Endothelial cell of umbilical vein (primary cell): ENCODE data around the gene FBXW9. TPM values are rescaled to one million over a fixed set of nuclear protein-coding genes. Genes with fewer than 3 reads are reported as not detected.
A peak's percentile ranks its signal among the peaks of the same experiment; 100 is the strongest.

Source experiments
- BruUV-seq: library from RNA; stranded (reverse); fragments of 400-500 nt; replicated peaks from 2 replicates; lab custom pipeline; 2021; lab: Mats Ljungman, UMichigan
- CTCF ChIA-PET: fragments of 300-600, 350-600 bp; sonication (Branson Sonifier 250); formaldehyde crosslinking; loops from one replicate; lab custom pipeline; 2021; ENCODE audit warnings: antibody characterized with exemption, inconsistent platforms; lab: Charles Lee
- POLR2A ChIA-PET: fragments of 300-600, 350-600 bp; sonication (Branson Sonifier 250); formaldehyde crosslinking; loops from one replicate; lab custom pipeline; 2021; ENCODE audit warnings: antibody characterized with exemption, inconsistent platforms; lab: Charles Lee
- DNase-seq: peaks from one replicate; pipeline ENCODE4 v3.0.0-alpha.2; 2011; ENCODE audit warnings: low read depth, low spot score
- FAIRE-seq: peaks from 2 replicates; lab custom pipeline; 2011; peaks lifted over from hg19 to GRCh38; lab: Jason Lieb, UNC
- H2AFZ ChIP-seq: 2 replicates; pipeline ENCODE4 v1.6.0; 2012; ENCODE audit warnings: low read depth, low read length, control low read depth, inconsistent platforms
- H3K27ac ChIP-seq: 2 replicates; pipeline ENCODE4 v1.5.1; 2011; ENCODE audit warnings: low read depth, mild to moderate bottlenecking, control low read depth, low read length, moderate library complexity; ENCODE audit not compliant: insufficient read depth
- H3K27me3 ChIP-seq, 2 experiments: 2 replicates each; pipeline versions ENCODE4 v1.6.0 to v1.6.1; 2011; ENCODE audit warnings: low read length in 2 of 2, mixed read lengths in 1 of 2; ENCODE audit not compliant: control insufficient read depth in 2 of 2, insufficient read depth in 2 of 2
- H3K36me3 ChIP-seq, 2 experiments: 2 replicates in 1 of 2; 3 replicates in 1 of 2; pipeline ENCODE4 v1.5.1; 2011; ENCODE audit warnings: low read length in 2 of 2, mild to moderate bottlenecking in 1 of 2, moderate library complexity in 1 of 2; ENCODE audit not compliant: control insufficient read depth in 2 of 2, insufficient read depth in 2 of 2; ENCODE audit errors: extremely low read depth in 1 of 2
- H3K4me1 ChIP-seq: 3 replicates; pipeline ENCODE4 v1.5.1; 2011; ENCODE audit warnings: mild to moderate bottlenecking, low read length; ENCODE audit not compliant: control insufficient read depth, insufficient read depth; ENCODE audit errors: extremely low read depth
- H3K4me2 ChIP-seq: 2 replicates; pipeline ENCODE4 v1.6.1; 2011; ENCODE audit warnings: low read length, control low read depth, mixed read lengths; ENCODE audit not compliant: insufficient read depth
- H3K4me3 ChIP-seq, 3 experiments: fragments of 200-600 bp in 1 of 3; sonication (generic), shearing (Covaris generic) in 1 of 3; replicated peaks in 1 of 3; 2 replicates each; pipeline ENCODE4 v1.5.1; 2011 to 2016; ENCODE audit warnings: control low read depth in 3 of 3, low read length in 3 of 3, mild to moderate bottlenecking in 2 of 3, inconsistent platforms in 1 of 3, low read depth in 1 of 3, moderate library complexity in 1 of 3; ENCODE audit not compliant: insufficient read depth in 1 of 3
- H3K79me2 ChIP-seq: 2 replicates; pipeline ENCODE4 v1.6.0; 2012; ENCODE audit warnings: low read length, inconsistent platforms; ENCODE audit not compliant: control insufficient read depth, insufficient read depth
- H3K9ac ChIP-seq: replicated peaks from 2 replicates; pipeline ENCODE3; 2011; ENCODE audit warnings: low read length, control low read depth; ENCODE audit not compliant: insufficient read depth; ENCODE audit errors: extremely low read depth
- H3K9me1 ChIP-seq: replicated peaks from 3 replicates; pipeline ENCODE4 v1.6.0; 2011; ENCODE audit warnings: mild to moderate bottlenecking, low read length; ENCODE audit not compliant: control insufficient read depth, insufficient read depth; ENCODE audit errors: extremely low read depth
- H3K9me3 ChIP-seq: replicated peaks from 2 replicates; pipeline ENCODE4 v1.5.1; 2012; ENCODE audit warnings: low read length, inconsistent platforms; ENCODE audit not compliant: control insufficient read depth, insufficient read depth
- H4K20me1 ChIP-seq: replicated peaks from 2 replicates; pipeline ENCODE3; 2011; ENCODE audit warnings: mild to moderate bottlenecking, low read length; ENCODE audit not compliant: control insufficient read depth, insufficient read depth; ENCODE audit errors: extremely low read depth
- EZH2 ChIP-seq: IDR thresholded peaks from 2 replicates; pipeline ENCODE4 v1.6.1; 2012; ENCODE audit warnings: borderline replicate concordance, low read depth, mild to moderate bottlenecking, moderate library complexity, low read length, inconsistent platforms; ENCODE audit not compliant: severe bottlenecking
- MAX ChIP-seq: IDR thresholded peaks from 2 replicates; pipeline ENCODE4 v1.6.1; 2011; ENCODE audit not compliant: insufficient read depth, insufficient read length
- MYC ChIP-seq: IDR thresholded peaks from one replicate; pipeline ENCODE4 v1.6.1; 2011; ENCODE audit warnings: mild to moderate bottlenecking, low read depth, low read length
- dilution Hi-C: fragments of 300-500 bp; cut with MboI; formaldehyde crosslinking; loops from one replicate; pipeline ENCODE4 v1.15.0; 2019; ENCODE audit warnings: low sequenced_read_pairs; ENCODE audit not compliant: extremely low pct_ligation_motif_present
- intact Hi-C: fragments of 100-400 bp; cut with micrococcal nuclease; formaldehyde crosslinking; loops from one replicate; pipeline ENCODE4 v1.10.0; 2022
- polyA plus RNA-seq, 4 experiments: library from polyadenylated mRNA; depleted of rRNA in 3 of 4; stranded (reverse) in 3 of 4; unstranded in 1 of 4; fragments of >200 nt; gene quantifications; 2 replicates each; pipeline versions ENCODE4 v1.2.1 to v1.2.3, GENCODE V29; 2011 to 2012; ENCODE audit warnings: missing spikeins in 1 of 4
- total RNA-seq: library from RNA; stranded (reverse); gene quantifications from 2 replicates; pipeline ENCODE4 v1.2.3, GENCODE V29; 2021

FBXW9 gene
- total and polyA plus RNA-seq, 2 donors (not counting 3 experiments of a cell fraction or from before 2014, with no cell fraction given), result 12.4 to 19.3 TPM

DNA sequence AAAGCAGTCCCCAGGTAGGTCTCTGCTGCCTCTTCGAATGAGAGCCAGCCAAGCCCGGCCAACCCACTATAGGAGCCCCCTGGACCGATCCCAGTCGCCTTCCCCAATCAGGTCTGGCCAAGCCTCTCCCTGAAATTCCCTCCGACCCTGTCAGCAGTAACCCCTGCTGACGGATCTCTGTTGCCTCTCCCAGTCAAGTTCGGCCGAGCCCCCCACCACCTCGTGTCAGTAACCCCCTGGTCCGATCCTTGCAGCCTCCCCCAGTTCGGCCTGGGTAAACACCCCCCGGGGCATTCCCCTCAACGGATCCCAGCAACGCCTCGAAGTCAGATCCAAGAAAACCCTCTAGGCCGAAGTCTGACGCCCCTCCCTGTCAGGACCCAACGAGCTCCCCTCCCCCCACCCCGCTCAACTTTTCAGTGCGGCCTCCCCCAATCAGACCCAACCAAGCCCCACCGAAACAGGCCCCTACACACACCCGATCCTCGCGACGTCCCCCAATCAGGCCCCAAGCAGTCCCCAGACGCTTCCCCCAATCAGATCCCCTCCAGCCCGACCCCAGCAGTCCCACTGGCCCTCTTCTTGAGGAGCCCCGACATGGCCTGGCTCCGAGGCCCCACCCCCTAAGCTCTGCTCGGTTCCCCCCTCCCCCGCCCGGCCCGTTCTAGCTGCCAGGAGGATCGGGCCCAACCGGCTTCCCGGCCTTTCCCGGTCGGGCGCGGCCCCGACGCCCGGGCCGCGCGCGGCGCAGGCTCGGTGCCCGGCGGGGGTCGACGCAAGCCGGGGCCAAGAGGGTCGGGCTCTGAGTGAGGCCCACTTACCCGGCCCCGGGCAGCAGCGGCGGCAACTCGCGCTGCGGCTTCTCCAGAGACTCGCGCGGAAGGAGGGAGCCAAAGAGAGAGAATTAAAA lies 25.5 kb upstream of the FBXW9 start:
- Histone ChIP-seq H3K9me1 (no peaks in the 10 kb centered on the region), H3K36me3 (peaks cover 5 to 11% of the 10 kb centered on the region in 2 experiments), H3K9ac (peak overlapping the region; percentile 78), H3K4me2 (peak overlapping the region; percentile 81), H3K27me3 (no peaks in the 10 kb centered on the region), H3K4me3 (peak overlapping the region; percentile 62 to 90 (median 88)), H4K20me1 (no peaks in the 10 kb centered on the region), H3K79me2 (peaks cover 60% of the 10 kb centered on the region), H3K27ac (peak overlapping the region; percentile 57), H2AFZ (no peak overlapping the region), H3K9me3 (no peaks in the 10 kb centered on the region), H3K4me1 (peaks cover 10% of the 10 kb centered on the region)
- CTCF ChIA-PET, result interaction anchor here (0.5 to 4.5 kb wide), 10 partner anchors 10 to 126 kb away, joined by 3 to 38 read pairs (median 4); no protein-coding TSS in a partner anchor
- DNase-seq (peak; percentile 78), FAIRE-seq (no peak)
- no peak for TF ChIP-seq EZH2
- TF ChIP-seq MAX, result no peak
- no peak for TF ChIP-seq MYC
- BruUV-seq, result no TSS peak
- intact Hi-C loops, result loop anchor here (1.0 to 5.0 kb wide), 4 partner anchors 12 to 375 kb away; partner anchors contain the start of genes FBXW9 and TRIR
- dilution Hi-C loops, result no loop called here
- POLR2A ChIA-PET, result interaction anchor here (0.5 to 3.2 kb wide), 3 partner anchors 12 to 148 kb away, joined by 4 to 14 read pairs (median 6); partner anchors contain the start of genes JUNB and TRIR
